NOMO-1 (cell line): Measurements from ENCODE around the gene CLK3.

Source experiments
- DNase-seq, 2 experiments: peaks; one replicate each; lab custom pipeline; 2025; ENCODE audit not compliant: unreplicated experiment in 2 of 2; lab: John Stamatoyannopoulos, UW

CLK3 gene

DNA sequence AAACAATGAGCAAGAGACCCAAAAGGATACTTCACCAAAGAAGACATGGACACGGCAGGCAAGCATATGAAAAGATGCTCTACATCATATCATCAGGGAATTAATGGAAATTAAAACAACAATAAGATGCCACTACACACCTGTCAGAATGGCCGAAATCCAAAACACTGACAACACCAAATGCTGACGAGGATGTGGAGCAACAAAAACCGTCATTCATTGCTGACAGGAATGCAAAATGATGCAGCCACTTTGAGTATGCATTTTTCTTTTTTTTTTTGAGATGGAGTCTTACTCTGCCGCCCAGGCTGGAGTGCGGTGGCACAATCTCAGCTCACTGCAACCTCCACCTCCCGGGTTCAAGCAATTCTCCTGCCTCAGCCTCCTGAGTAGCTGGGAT lies 61.2 kb downstream of the CLK3 start:
- no peak for DNase-seq
